Mesodermal cell (in vitro differentiated cells): ENCODE data around the gene OSBPL5.

Source experiments
- H3K27ac ChIP-seq: 2 replicates; pipeline ENCODE4 v1.7.0; 2013; ENCODE audit warnings: mild to moderate bottlenecking, low read depth, low read length, moderate library complexity; ENCODE audit not compliant: severe bottlenecking
- H3K36me3 ChIP-seq: 2 replicates; pipeline ENCODE4 v1.7.1; 2013; ENCODE audit warnings: mild to moderate bottlenecking, low read length, moderate library complexity; ENCODE audit not compliant: control insufficient read depth, insufficient read depth
- H3K4me1 ChIP-seq: one replicate; pipeline ENCODE4 v1.7.1; 2013; ENCODE audit warnings: mild to moderate bottlenecking, low read length; ENCODE audit not compliant: insufficient read depth, control insufficient read depth, poor library complexity, severe bottlenecking
- H3K4me3 ChIP-seq: 2 replicates; pipeline ENCODE4 v1.7.0; 2013; ENCODE audit warnings: low read length, control low read depth, mild to moderate bottlenecking; ENCODE audit not compliant: insufficient read depth, poor library complexity, severe bottlenecking; ENCODE audit errors: extremely low read depth
- H3K9me3 ChIP-seq: 2 replicates; pipeline ENCODE4 v1.7.1; 2013; ENCODE audit warnings: mild to moderate bottlenecking, low read length, moderate library complexity; ENCODE audit not compliant: control insufficient read depth
- WGBS, 2 experiments: methylation state at CpG; one replicate each; pipeline ENCODE4 v1.1.5; 2013; ENCODE audit warnings: missing lambda C conversion rate in 2 of 2; ENCODE audit not compliant: insufficient coverage in 2 of 2; 5-methylcytosine and 5-hydroxymethylcytosine counted together

The OSBPL5 gene

GRCh38 chr11:3135481-3136440 lies 29.3 kb downstream of the OSBPL5 start:
- Histone ChIP-seq H3K4me1 (no peaks in the 10 kb centered on the region), H3K9me3 (no peaks in the 10 kb centered on the region), H3K36me3 (no peaks in the 10 kb centered on the region), H3K4me3 (no peak overlapping the region), H3K27ac (no peak overlapping the region)
- WGBS, 2 experiments: 83 to 91% methylated on average over 13 of the region's 15 CpGs

- WGBS, 2 experiments: 89 to 90% methylated on average over 20 to 26 of the region's 27 CpGs
- Histone ChIP-seq H3K4me3 (no peak overlapping the region), H3K27ac (no peak overlapping the region), H3K36me3 (no peaks in the 10 kb centered on the region), H3K9me3 (no peaks in the 10 kb centered on the region), H3K4me1 (no peaks in the 10 kb centered on the region)
Measured at GRCh38 chr11:3134651-3135480, 30.2 kb downstream of the OSBPL5 start.

- H3K27ac ChIP-seq: no peak overlapping the region
- H3K9me3 ChIP-seq: no peaks in the 10 kb centered on the region
- H3K36me3 ChIP-seq: no peaks in the 10 kb centered on the region
- no peak overlapping the region for H3K4me3 ChIP-seq
- WGBS, 2 experiments: 67 to 100% methylated on average over 2 to 3 of the region's 4 CpGs
- H3K4me1 ChIP-seq: no peaks in the 10 kb centered on the region
Measured at GRCh38 chr11:3134218-3134621, 30.9 kb downstream of the OSBPL5 start.

GRCh38 chr11:3133261-3134217 lies 31.6 kb downstream of the OSBPL5 start:
- Histone ChIP-seq H3K4me1 (no peaks in the 10 kb centered on the region), H3K27ac (no peak overlapping the region), H3K36me3 (no peaks in the 10 kb centered on the region), H3K9me3 (no peaks in the 10 kb centered on the region), H3K4me3 (no peak overlapping the region)
- WGBS, 2 experiments: 91 to 93% methylated on average over 17 to 21 of the region's 23 CpGs

GRCh38 chr11:3132831-3133260 lies 32.3 kb downstream of the OSBPL5 start:
- no peak overlapping the region for H3K27ac ChIP-seq
- 91 to 98% methylated on average over 7 of the region's 8 CpGs for WGBS, 2 experiments
- no peaks in the 10 kb centered on the region for H3K4me1 ChIP-seq
- no peak overlapping the region for H3K4me3 ChIP-seq
- no peaks in the 10 kb centered on the region for H3K36me3 ChIP-seq
- H3K9me3 ChIP-seq: no peaks in the 10 kb centered on the region

- Histone ChIP-seq H3K27ac (no peak overlapping the region), H3K4me1 (no peaks in the 10 kb centered on the region), H3K4me3 (no peak overlapping the region), H3K9me3 (no peaks in the 10 kb centered on the region), H3K36me3 (no peaks in the 10 kb centered on the region)
- 92 to 95% methylated on average over 11 of the region's 11 CpGs for WGBS, 2 experiments
Measured at GRCh38 chr11:3132271-3132781, 32.8 kb downstream of the OSBPL5 start.

GRCh38 chr11:3131330-3131941 lies 33.7 kb downstream of the OSBPL5 start:
- Histone ChIP-seq H3K4me3 (no peak overlapping the region), H3K27ac (no peak overlapping the region), H3K9me3 (no peaks in the 10 kb centered on the region), H3K4me1 (no peaks in the 10 kb centered on the region), H3K36me3 (peaks cover 2% of the 10 kb centered on the region)
- 82 to 95% methylated on average over 2 of the region's 2 CpGs for WGBS, 2 experiments

- 91 to 93% methylated on average over 12 to 14 of the region's 14 CpGs for WGBS, 2 experiments
- no peak overlapping the region for H3K4me3 ChIP-seq
- no peaks in the 10 kb centered on the region for H3K9me3 ChIP-seq
- peaks cover 5% of the 10 kb centered on the region for H3K36me3 ChIP-seq
- H3K4me1 ChIP-seq: no peaks in the 10 kb centered on the region
- no peak overlapping the region for H3K27ac ChIP-seq
Measured at GRCh38 chr11:3130269-3131071, 34.6 kb downstream of the OSBPL5 start.

GRCh38 chr11:3129591-3130268 lies 35.4 kb downstream of the OSBPL5 start:
- H3K4me1 ChIP-seq: no peaks in the 10 kb centered on the region
- no peak overlapping the region for H3K4me3 ChIP-seq
- WGBS, 2 experiments: 87% methylated on average over 16 to 19 of the region's 21 CpGs
- no peak overlapping the region for H3K27ac ChIP-seq
- no peaks in the 10 kb centered on the region for H3K9me3 ChIP-seq
- H3K36me3 ChIP-seq: peaks cover 7% of the 10 kb centered on the region
